AG04450 (cell line): ENCODE measurements around the gene SOX4. TPM values are rescaled to one million over a fixed set of nuclear protein-coding genes. Genes with fewer than 3 reads are reported as not detected.
A peak's percentile ranks its signal among the peaks of the same experiment; 100 is the strongest.

Experiments used
- CTCF ChIA-PET: fragments of 300-600, 350-600 bp; formaldehyde crosslinking; extraction: SDS; loops from one replicate; lab custom pipeline; 2022; ENCODE audit warnings: antibody characterized with exemption, inconsistent platforms; lab: Charles Lee
- POLR2A ChIA-PET: fragments of 350-600 bp; formaldehyde crosslinking; extraction: SDS; loops from one replicate; lab custom pipeline; 2021; ENCODE audit warnings: antibody characterized with exemption, inconsistent platforms; lab: Yijun Ruan, JAX
- DNase-seq: peaks from one replicate; pipeline ENCODE4 v3.0.0-alpha.2; 2011; ENCODE audit warnings: low read depth, low spot score
- H3K27ac ChIP-seq: one replicate; pipeline ENCODE4 v1.5.1; 2012; ENCODE audit warnings: low read depth, low read length, control low read depth
- H3K27me3 ChIP-seq: one replicate; pipeline ENCODE4 v1.6.0; 2012; ENCODE audit warnings: low read length; ENCODE audit not compliant: control insufficient read depth, insufficient read depth
- H3K4me3 ChIP-seq: 2 replicates; pipeline ENCODE4 v1.5.1; 2011; ENCODE audit warnings: mild to moderate bottlenecking, low read depth, low read length, control low read depth
- H3K9me3 ChIP-seq: 2 replicates; pipeline ENCODE4 v1.5.1; 2012; ENCODE audit warnings: low read length; ENCODE audit not compliant: control insufficient read depth, insufficient read depth
- polyA plus RNA-seq: library from polyadenylated mRNA; depleted of rRNA; stranded (reverse); fragments of >200 nt; gene quantifications from 2 replicates; pipeline ENCODE4 v1.2.3, GENCODE V29; 2011
- TF ChIP-seq, protein P1 (sequence below): IDR thresholded peaks from 2 replicates; pipeline ENCODE4 v1.5.1; 2011; ENCODE audit warnings: low read depth, low read length, control low read depth, inconsistent platforms

Gene SOX4
- polyA plus RNA-seq, 1 experiment = 33.5 TPM

GRCh38 chr6:21588481-21589351, 4.8 kb upstream of the SOX4 start:
- Histone ChIP-seq H3K4me3 (peak overlapping the region; percentile 75), H3K27me3 (no peaks in the 10 kb centered on the region), H3K9me3 (no peaks in the 10 kb centered on the region; the same call in 1 of the 2 replicates), H3K27ac (peak overlapping the region; percentile 89)
- CTCF ChIA-PET = interaction anchor here (0.6 to 5.4 kb wide), 54 partner anchors 9 to 1992 kb away, joined by 3 to 133 read pairs (median 4); no protein-coding TSS in a partner anchor
- POLR2A ChIA-PET = interaction anchor here (0.6 to 1.9 kb wide), 17 partner anchors 67 to 1304 kb away, joined by 3 to 10 read pairs (median 4); no protein-coding TSS in a partner anchor
- TF ChIP-seq, protein P1, sequence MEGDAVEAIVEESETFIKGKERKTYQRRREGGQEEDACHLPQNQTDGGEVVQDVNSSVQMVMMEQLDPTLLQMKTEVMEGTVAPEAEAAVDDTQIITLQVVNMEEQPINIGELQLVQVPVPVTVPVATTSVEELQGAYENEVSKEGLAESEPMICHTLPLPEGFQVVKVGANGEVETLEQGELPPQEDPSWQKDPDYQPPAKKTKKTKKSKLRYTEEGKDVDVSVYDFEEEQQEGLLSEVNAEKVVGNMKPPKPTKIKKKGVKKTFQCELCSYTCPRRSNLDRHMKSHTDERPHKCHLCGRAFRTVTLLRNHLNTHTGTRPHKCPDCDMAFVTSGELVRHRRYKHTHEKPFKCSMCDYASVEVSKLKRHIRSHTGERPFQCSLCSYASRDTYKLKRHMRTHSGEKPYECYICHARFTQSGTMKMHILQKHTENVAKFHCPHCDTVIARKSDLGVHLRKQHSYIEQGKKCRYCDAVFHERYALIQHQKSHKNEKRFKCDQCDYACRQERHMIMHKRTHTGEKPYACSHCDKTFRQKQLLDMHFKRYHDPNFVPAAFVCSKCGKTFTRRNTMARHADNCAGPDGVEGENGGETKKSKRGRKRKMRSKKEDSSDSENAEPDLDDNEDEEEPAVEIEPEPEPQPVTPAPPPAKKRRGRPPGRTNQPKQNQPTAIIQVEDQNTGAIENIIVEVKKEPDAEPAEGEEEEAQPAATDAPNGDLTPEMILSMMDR = no peak
- peak; percentile 68 for DNase-seq

- no peaks in the 10 kb centered on the region; the same call in 1 of the 2 replicates for H3K9me3 ChIP-seq
- ChIA-PET POLR2A (interaction anchor here (0.6 to 1.9 kb wide), 4 partner anchors 68 to 1303 kb away, joined by 4 to 10 read pairs (median 6); no protein-coding TSS in a partner anchor), CTCF (interaction anchor here (0.6 to 5.4 kb wide), 25 partner anchors 10 to 1196 kb away, joined by 3 to 133 read pairs (median 4); no protein-coding TSS in a partner anchor)
- peak overlapping the region; percentile 89 for H3K27ac ChIP-seq
- no peaks in the 10 kb centered on the region for H3K27me3 ChIP-seq
- peak overlapping the region; percentile 75 for H3K4me3 ChIP-seq
- DNase-seq = peak; percentile 63
- TF ChIP-seq, protein P1 = peak; percentile 91
Measured at GRCh38 chr6:21589352-21590345, 3.9 kb upstream of the SOX4 start.

DNA sequence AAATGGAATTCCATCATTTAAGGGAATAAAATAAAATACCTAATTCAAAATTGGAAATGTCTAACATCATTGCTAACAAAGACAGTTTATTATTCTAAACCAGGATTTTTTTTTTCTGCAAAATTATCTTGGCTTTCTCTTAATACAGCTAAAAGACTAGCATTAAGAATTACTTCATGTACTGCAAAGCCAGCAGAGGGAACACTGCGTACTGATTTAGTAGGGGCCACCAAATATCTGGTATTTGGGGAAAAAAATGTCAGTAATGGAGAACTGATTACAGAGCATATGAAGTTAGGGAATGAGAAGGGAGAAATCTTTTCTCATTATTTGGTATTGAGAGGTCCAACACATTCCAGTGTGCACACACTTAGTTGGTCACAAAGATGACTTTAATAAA, 3.2 kb upstream of the SOX4 start:
- POLR2A ChIA-PET = no interaction called here
- DNase-seq = no peak
- Histone ChIP-seq H3K9me3 (no peaks in the 10 kb centered on the region; the same call in 1 of the 2 replicates), H3K4me3 (no peak overlapping the region), H3K27ac (no peak overlapping the region), H3K27me3 (no peaks in the 10 kb centered on the region)
- TF ChIP-seq, protein P1 = no peak
- CTCF ChIA-PET = interaction anchor here (0.6 to 5.4 kb wide), 4 partner anchors 717 to 1195 kb away, joined by 3 to 133 read pairs (median 9); no protein-coding TSS in a partner anchor

DNA sequence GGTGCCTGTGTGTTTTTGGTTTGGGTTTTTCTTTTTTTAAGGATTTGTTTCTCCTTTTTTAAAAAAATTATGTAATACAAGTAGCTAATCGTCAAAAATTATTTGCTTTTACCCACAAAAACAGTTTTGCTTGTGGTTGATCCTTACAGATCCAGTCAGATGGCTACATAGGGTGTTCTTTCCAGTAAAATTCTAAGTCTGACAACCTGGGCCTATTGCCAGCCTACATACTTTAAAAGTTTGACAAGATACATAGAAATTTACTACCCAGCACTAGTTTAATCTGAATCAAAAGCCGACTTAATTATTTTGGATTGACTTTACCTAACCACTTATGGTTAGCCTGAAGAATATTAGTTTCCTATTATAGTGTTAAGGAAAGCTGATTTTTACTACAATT, 2.1 kb upstream of the SOX4 start:
- DNase-seq = no peak
- POLR2A ChIA-PET = no interaction called here
- peaks cover 3% of the 10 kb centered on the region; the same call in 1 of the 2 replicates for H3K9me3 ChIP-seq
- no peak overlapping the region for H3K27ac ChIP-seq
- CTCF ChIA-PET = interaction anchor here (5.4 kb wide), 1 partner anchor 1026 kb away, joined by 133 read pairs; no protein-coding TSS in a partner anchor
- no peak overlapping the region for H3K4me3 ChIP-seq
- no peaks in the 10 kb centered on the region for H3K27me3 ChIP-seq
- TF ChIP-seq, protein P1 = no peak
